GM21528 (cell line): ENCODE results near the gene QRICH2.
"Not testable (repeated sequence)": the region's sequence is repeated elsewhere in the genome, so short reads cannot be mapped to it uniquely, and the experiment has no call there.

Experiments
- ATAC-seq: cut with Tn5 transposase; IDR thresholded peaks from one replicate; pipeline ENCODE4 v1.9.1; 2021; ENCODE audit warnings: mild to moderate bottlenecking, moderate library complexity; ENCODE audit not compliant: unreplicated experiment, low FRiP score

QRICH2 gene

DNA sequence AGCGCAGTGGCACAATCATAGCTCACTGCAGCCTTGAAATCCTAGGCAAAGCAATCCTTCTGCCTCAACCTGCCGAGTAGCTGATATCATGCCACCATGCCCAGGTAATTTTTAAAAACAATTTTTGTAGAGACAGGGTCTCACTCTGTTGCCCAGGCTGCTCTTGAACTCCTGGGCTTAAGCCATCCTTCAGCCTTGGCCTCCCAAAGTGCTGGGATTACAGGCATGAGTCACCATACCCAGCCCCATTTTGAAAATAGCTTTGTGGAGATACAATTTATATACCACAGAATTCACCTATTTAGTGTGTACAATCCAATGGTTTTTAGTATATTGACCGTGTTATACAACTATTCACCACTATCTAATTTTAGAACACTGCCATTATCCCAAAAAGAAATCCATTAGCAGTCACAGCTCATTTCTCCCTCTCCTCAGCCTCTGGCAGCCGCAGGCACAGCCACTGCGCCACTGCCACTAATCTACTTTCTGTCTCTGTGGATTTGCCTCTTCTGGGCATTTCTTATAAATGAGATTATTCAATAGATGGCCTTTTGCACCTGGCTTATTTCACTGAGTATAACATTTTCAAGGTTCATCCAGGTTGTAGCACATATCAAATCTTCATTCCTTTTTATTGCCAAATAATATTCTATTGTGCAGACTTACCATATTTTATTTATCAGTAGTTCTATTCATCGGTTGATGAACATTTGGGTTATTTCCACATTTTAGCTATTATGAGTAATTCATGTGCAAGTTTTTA, 74.3 kb downstream of the QRICH2 start:
- no peak for ATAC-seq

DNA sequence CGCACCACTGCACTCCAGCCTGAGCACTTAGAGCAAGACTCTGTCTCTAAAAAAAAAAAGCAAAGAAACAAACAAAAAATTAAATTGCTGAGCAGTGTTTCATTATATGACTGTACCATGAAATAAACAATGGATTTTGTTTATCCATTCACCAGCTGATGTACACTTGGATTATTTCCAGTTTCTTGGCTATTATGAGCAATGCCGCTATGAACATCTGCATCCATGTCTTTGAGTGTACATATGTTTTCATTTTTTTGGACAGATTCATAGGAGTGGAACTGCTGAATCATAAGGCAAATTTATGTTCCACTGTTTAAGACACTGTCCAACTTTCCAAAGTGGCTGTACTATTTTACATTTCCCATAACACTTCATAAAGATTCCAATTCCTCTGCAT, 75.7 kb downstream of the QRICH2 start:
- no peak for ATAC-seq

DNA sequence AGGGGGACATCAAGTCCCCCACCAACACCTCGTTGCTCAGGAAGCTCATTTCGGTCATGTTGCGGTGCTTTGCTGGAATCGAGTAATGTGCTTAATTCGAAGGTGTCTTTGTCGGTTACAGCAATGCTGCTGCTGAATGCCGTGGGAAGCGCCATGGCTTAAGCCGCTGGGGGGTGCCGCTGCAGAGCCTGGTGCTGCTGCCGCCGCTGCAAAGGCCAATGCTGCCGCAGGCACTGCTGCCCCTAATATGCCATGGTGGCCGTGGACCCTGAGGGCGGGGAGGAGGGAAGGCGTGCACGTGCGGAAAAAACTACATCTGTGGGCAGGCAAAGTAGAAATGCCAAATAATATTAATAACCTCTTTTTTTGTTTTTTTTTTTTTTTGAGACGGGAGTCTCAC, 81.3 kb downstream of the QRICH2 start:
- not testable (repeated sequence) for ATAC-seq

DNA sequence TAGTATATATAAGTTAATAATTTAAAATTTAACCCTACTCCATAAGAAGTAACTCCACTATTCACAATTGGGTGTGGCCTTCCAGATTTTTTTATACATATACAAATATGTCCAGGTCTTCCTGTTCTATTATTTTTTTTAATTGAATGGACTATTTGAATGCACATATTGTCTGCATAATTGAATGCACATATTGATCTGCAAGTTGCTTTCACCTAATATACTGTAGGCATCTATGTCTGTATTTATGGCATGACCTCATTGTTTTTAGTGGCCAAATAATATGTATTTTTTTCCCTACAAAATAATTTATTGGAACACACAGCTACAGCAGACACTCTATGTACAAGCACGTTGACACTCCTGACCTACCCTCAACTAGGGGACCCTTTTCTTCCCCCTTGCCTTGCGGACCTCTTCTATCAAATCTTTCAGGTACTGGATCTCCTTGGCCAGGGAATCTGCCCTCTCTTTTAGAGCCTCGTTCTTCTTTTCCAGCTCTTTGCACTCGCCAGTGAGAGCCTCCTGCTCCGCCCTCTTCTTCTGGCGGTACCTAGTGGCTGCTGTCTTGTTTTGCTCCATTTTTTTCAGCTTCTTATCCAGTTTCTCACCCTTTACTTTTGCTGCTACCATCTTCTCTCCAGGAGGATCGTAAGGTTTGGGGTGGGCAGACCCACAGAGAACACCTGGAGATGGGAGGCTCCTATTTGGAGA, 82.5 kb downstream of the QRICH2 start:
- not testable (repeated sequence) for ATAC-seq
